Gastroesophageal sphincter (tissue), 3 donors: ENCODE results near the gene PDCD4.

Experiments used
- CTCF ChIP-seq, 4 experiments: fragments of 200-600 bp in 2 of 4; fragments of 450-650 bp in 2 of 4; sonication (generic) in 1 of 4; IDR thresholded peaks; one replicate each; pipeline ENCODE4 v1.5.1; 2017 to 2019; ENCODE audit warnings: antibody characterized with exemption in 4 of 4, mild to moderate bottlenecking in 2 of 4, moderate library complexity in 2 of 4
- POLR2A ChIP-seq, 2 donors: fragments of 450-650 bp; IDR thresholded peaks; one replicate each; pipeline ENCODE4 v1.6.1; 2017; ENCODE audit warnings: antibody characterized with exemption in 2 of 2, mild to moderate bottlenecking in 2 of 2, moderate library complexity in 1 of 2
- POLR2AphosphoS5 ChIP-seq: sonication (generic); formaldehyde crosslinking; IDR thresholded peaks from one replicate; pipeline ENCODE4 v1.6.1; 2017; ENCODE audit warnings: antibody characterized with exemption

GRCh38 chr10:110897184-110897583, 25.5 kb downstream of the PDCD4 start:
- TF ChIP-seq CTCF (IDR thresholded peaks at IDR 0.05) (no peak), POLR2AphosphoS5 (no peak), POLR2A (IDR thresholded peaks at IDR 0.05) (no peak)
